Head of caudate nucleus (tissue), 42 donors: ENCODE data around the gene LGALS9C.
"Not testable (repeated sequence)": the region's sequence is repeated elsewhere in the genome, so short reads cannot be mapped to it uniquely, and the experiment has no call there.

Experiments used
- DNase-seq, 42 donors: peaks; one replicate each; pipeline versions ENCODE4 v3.0.0 to v3.0.0-alpha.2; 2020 to 2021; ENCODE audit warnings: mixed read lengths in 7 of 42
- intact Hi-C: fragments of 100-400 bp; cut with DNase I; formaldehyde crosslinking; loops from one replicate; pipeline ENCODE4 v1.15.0; 2022

LGALS9C gene

DNA sequence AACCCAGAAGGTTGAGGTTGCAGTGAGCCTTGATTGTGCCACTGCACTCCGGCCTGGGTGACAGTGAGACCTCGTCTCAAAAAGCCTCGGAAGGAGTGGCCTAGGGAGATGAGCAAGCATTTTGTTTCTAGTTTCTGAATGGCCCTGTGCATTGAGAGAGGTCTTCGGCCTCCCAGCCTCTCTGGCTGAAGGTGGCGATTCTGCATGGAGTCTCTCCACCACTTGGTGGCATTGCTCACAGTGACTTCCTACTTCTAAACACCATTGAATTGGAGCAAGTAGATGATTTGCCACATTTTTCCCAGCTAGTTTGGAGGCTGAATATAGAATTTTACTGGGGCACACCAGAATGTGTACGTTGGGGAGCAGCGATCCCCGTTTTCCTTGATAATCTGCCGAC, 48.4 kb downstream of the LGALS9C start:
- intact Hi-C loops, DNase-seq: not testable (repeated sequence)

DNA sequence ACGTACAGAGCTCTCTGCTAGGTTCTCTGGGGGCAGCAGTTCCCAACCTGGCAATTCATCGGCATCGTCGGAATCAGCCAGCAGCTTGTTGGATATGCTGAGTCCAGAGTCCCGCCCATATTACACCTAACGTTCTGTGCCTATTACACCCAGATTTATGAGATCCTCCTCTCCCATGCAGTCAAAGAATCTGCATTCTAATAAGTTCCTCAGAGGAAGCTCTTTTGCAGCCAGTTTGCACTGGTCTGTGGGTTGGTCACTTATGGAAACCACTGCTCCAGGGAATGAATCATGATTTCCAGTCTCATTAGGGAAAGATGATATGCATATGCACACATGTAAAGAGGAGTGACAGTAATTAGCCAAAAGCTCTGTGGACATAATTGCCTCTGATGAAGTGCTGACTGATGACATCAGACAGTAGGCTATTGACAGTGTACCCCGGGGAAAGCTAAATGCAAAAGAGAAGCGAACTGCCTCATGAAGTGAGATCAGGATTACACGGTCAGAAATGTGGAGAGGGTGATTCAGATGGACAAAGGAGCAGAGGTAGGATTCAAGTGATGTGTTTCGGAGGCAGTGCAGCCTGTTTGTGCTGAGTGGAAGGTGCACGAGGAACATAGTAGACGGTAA, 49.7 kb downstream of the LGALS9C start:
- intact Hi-C loops, DNase-seq: not testable (repeated sequence)

DNA sequence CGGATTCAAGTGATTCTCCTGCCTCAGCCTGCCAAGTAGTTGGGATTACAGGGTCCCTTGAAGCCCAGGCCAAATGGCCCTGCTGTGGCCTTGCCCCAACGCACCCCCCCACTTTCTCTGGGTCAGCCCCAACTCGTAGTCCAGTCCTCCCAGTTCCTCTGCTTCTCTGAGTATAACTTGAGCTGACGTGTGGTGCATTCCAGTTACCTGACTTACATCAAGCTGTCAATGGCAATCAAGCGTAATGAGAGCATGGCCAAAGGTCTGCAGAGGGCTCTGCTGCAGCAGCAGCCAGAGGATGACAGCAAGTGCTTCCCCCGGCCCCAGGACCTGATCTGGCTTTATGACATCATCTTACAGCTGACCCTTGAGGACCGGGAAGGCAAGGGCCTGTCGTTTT, 50.8 kb downstream of the LGALS9C start:
- intact Hi-C loops, DNase-seq: not testable (repeated sequence)

DNA sequence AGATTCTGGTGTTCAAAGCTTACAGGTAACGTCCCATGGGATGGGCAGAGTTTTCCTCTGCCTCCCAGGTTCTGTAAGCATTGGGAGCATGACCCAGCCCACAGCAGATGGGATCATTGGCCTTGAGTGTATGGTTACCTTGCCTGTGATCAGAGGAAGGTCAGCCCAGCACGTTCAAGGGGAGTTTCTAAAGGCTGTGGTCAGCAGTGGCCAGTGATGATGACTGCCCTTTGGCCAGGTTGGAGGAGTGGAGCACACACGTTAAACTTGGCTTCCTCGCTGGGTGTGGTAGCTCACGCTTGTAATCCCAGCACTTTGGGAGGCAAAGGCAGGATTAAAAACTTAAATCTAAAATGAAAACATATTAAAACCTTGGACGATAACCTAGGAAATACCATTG, 51.8 kb downstream of the LGALS9C start:
- intact Hi-C loops, DNase-seq: not testable (repeated sequence)

DNA sequence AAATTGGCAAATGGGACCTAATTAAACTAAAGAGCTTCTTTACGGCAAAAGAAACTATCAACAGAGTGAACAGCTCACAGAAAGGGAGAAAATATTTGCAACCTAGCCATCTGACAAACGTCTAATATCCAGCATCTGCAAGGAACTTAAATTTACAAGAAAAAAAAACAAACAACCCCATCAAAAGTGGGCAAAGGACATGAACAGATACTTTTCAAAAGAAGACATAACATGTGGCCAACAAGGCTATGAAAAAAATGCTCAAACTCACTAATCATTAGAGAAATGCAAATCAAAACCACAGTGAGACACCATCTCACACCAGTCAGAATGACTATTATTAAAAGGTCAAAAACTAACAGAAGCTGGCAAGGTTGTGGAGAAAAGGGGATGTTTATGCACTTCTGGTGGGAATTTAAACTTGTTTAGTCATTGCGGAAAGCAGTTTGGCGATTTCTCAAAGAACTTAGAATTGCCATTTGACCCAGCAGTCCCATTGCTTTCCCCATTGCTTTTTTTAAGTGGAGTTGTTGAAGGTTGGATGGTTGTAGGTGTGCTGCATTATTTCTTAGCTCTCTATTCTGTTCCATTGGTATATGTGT, 52.4 kb downstream of the LGALS9C start:
- DNase-seq, intact Hi-C loops: not testable (repeated sequence)

DNA sequence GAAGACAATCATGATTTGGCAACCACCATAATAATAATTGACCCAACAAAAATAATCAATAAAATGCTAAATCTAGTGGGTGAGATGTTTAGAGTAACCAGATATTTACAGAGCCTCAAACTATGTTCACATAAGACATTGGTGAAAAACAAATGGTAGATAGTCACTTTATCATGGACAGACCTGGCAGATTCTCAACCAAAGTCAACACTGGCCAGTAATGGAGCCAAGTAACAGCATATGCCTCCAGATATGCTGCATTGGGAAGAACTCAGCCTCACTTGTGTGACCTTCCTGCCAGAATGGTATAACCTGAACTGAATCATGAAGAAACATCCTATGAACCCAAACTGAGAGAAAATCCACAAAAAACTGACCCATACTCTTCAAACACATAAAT, 53.8 kb downstream of the LGALS9C start:
- DNase-seq, intact Hi-C loops: not testable (repeated sequence)

DNA sequence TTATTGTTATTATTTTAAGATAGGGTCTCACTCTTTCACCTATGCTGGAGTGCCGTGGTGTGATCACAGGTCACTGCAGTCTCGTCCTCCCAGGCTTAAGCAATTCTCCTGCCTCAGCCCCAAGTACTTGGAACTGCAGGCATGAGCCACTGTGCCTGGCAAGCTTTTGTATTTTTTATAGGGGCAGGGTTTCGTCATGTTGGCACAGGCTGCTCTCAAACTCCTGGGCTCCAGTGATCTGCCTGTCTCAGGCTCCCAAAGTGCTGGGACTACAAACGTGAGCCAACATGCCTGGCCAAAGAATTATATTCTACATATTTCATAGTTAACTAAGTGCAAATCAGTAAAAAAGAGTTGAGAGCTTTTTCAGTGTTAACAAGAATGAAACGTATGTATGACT, 65.6 kb downstream of the LGALS9C start:
- intact Hi-C loops, DNase-seq: not testable (repeated sequence)

DNA sequence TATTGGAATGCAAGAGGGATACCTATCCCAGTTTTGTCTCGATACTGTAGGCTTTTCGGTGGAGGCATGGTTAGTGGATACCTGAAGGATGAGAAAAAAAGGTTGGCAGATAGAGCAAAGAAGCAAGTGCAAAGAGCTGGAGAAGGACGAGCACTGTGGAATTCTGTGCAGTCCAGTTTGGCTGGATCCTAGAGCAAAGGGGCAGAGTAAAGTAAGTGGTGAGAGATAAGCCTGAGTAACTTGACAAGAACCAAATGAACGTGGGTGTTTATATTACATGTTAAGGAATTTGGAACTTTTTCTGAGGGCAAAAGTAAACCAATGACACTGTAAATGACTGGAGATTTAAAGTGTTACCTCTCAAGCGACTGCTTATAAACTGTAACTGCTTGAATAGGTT, 66.3 kb downstream of the LGALS9C start:
- intact Hi-C loops, DNase-seq: not testable (repeated sequence)
